NAMALWA (cell line): ENCODE data around the gene ATP2A2.

Source experiments
- DNase-seq: peaks from one replicate; pipeline ENCODE4 v3.0.0-alpha.2; 2015; ENCODE audit warnings: low spot score

Gene ATP2A2

DNA sequence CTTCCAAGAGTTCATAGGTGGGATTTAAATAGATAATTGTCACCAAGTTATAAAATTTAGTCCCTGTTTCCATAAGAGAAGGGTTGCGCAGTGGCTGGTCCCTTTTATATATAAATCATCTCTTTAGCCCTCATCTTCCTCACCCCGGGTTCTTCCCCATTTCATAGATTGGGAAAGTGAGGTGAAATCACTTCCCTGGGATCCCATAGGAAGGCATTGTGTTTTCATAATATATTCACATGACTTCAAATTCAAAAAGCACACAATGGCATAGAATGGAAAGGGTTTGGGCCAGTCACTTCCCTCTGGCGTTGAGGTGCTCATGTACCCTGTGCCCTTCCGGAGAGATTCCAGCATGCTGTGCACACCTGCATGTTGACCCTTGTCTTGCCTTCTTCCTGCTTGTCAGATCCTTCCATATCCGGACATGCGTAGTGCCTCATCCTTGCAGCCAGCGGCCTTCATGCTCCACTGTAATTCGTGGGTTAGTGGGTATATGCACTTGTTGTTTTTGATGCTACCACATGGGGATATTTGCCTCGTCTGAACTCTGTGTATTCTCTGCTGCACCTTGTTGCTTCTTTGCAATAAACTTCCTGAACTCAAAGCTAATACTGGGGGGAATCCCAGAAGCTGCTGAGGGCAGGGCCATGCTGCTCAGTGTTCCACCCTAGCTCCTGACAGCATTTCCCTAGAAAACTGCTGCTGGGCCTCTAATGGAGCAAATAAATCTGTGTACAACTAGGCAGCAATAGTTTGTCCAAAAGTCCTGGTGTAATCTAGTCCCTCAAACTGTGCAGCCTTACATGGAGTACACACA, 62.9 kb downstream of the ATP2A2 start:
- no peak for DNase-seq

DNA sequence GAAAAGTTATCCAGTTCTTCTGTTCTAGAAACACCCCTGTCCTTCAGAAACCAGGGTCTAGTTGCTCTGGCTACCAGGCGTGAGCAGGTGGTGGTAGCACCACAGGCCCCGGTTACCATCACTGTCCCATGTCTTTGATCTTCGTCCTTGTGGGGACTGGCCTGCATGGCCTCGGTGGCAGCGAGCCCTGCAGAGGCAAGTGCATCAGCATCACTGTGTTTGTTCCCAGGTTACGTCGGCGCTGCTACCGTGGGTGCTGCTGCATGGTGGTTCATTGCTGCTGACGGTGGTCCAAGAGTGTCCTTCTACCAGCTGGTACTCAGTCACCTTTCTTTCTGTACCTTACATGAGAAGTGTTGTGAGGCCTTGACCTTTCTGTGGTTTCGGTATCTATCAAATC, 63.6 kb downstream of the ATP2A2 start:
- DNase-seq: no peak

DNA sequence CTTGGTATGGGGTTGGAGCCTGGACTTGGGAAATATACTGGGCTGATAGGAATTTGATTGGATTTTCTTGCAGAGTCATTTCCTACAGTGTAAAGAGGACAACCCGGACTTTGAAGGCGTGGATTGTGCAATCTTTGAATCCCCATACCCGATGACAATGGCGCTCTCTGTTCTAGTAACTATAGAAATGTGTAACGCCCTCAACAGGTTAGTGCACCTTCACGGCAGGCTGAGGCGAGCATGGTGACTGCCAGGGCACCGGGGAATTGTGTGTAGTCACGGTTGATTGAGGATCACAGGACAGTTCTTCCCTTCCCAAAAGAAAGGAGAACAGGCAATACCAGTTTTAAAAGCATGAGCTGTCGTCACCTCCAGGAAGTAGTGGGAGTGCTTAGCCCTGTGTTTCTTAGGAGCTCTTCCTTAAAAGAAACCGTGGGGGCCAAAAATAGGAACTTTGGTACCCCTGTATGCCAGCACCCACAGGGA, 64.2 kb downstream of the ATP2A2 start:
- no peak for DNase-seq

DNA sequence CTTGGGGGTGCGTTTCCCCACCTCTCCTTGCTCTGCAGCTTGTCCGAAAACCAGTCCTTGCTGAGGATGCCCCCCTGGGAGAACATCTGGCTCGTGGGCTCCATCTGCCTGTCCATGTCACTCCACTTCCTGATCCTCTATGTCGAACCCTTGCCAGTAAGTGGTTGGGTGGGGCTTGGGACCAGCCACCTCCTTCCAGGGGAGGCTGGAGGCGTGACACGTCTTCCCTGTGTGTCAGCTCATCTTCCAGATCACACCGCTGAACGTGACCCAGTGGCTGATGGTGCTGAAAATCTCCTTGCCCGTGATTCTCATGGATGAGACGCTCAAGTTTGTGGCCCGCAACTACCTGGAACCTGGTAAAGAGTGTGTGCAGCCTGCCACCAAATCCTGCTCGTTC, 64.9 kb downstream of the ATP2A2 start:
- DNase-seq: no peak

DNA sequence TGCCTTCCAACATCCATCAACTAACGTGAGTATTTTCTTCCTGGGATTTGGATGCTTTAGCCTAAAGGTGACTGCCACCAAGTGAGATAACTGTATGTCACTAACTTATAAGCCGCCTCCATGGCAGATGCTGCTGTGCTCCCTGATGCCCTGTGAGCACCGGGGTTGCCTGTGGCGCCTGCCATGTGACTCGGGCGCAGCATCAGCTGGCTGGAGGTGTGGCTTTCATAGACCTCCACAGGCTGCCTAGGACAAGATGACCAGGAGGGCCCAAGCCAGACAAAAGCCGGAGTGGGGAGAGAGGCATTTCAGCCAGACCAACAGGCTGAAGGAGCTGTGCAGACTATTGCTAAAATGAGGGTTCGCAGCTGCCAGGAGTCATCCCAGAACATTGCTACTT, 66.7 kb downstream of the ATP2A2 start:
- DNase-seq: no peak

DNA sequence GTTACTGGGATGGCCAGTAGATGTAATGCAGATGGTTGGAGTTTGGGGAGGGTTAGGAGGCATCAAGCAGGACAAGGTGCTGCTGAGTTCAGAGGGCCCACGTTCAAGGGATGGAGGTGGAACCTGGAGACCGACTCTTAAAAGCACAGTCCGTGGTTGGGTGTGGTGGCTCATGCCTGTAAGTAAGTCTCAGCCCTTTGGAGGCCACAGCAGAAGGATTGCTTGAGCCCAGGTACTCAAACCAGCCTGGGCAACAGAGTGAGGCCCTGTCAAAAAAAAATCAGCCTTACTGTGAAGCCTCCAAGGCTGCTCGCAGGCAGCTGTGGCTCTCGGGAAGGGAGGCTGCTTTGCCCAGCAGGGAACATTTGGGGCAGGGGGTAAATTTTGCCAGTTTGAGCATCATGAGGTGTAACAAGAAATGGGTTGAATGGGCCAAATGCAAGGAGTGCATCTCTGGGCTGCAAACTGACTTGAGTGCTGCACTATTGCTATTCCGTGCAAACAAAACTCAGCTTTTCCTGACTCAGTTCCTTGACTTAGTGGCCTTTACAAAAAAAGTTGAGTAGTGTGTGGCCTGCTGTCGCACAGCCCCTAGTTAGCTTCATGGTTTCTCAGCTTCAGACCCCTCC, 67.5 kb downstream of the ATP2A2 start:
- no peak for DNase-seq

DNA sequence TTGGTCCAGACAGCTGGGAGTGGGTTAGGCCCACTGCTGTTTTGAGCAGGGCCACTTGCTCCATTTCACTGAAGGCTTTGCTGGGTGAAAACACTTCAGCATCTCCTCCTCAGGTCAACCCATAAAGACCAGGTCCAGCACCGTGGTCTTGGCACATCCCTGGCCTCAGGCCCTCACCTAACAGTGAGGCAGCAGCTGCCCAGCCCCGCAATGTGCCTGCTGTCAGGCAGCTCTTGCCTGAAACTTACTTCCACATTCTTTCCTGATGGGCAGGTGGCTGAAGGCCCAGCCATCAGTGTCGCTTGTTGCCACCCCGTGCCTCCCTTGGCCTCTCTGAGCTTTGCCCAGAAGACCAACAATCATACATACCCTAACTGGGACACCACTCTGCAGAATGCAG, 68.0 kb downstream of the ATP2A2 start:
- no peak for DNase-seq

DNA sequence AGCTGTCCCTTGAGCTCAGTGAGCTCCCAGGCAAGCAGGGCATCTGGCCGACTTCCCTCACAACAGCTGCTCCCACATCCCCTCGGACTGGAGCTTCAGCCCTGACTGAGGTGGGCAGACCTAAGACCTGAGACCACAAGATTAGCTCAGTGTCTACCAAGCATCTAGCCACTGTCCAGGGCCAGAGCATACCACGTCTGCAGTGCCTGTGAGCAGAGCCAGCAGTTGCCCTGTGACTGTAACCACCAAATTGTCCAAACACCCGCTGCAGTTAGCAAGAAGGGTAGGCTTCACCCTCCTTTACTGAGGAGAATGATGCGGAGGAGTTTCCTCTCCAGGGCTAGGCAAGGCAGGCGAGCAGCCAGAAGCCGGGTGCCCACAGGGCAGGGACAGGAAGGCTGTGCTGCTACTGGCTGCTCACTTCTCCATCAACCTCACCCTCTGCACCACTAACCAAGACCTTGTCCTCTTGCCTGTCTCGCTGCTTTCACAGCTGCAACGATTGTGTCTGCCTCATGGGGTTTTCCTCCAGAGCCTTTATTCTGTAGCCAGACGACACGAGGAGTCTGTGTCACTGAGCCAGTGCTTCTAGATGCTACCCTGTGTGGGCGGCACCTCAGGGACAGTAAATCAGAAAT, 68.6 kb downstream of the ATP2A2 start:
- peak; percentile 55 for DNase-seq

DNA sequence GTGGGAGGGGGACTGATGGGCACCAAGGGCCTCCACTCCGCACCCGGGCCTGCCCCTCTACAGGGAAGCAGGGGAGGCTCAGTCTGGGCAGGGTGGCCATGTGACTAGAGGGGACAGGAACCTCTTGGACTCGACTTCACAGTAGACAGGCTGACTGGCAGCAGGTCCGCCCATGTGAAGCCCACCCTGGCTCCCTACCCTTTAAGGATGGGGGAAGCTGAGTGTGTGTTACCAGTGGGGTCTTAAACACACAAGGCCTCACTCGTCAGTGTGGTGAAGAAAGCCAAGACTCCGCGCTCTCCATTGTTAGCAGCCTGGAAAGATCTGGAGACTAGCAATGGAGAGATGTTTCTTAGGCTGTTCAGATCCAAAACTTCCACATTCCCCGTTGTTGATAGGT, 70.1 kb downstream of the ATP2A2 start:
- no peak for DNase-seq

DNA sequence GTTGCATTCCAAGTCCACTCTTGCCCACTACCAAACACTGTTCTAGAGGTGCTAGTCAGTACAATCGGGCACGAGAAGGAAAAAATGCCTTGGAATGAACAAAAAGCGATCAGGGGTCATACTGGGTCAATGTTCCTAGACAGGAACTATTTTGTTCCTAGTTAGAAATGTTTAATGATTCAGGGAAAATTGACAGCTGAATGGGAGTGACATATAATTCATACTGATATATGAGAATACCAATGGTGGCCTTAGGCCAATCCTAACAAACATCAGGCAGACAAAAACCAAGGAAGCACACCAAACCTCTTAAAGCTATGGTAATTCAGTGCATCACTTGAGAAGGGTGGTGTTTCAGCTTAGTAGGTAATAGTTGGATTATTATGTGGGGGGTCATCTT, 71.4 kb downstream of the ATP2A2 start:
- no peak for DNase-seq

DNA sequence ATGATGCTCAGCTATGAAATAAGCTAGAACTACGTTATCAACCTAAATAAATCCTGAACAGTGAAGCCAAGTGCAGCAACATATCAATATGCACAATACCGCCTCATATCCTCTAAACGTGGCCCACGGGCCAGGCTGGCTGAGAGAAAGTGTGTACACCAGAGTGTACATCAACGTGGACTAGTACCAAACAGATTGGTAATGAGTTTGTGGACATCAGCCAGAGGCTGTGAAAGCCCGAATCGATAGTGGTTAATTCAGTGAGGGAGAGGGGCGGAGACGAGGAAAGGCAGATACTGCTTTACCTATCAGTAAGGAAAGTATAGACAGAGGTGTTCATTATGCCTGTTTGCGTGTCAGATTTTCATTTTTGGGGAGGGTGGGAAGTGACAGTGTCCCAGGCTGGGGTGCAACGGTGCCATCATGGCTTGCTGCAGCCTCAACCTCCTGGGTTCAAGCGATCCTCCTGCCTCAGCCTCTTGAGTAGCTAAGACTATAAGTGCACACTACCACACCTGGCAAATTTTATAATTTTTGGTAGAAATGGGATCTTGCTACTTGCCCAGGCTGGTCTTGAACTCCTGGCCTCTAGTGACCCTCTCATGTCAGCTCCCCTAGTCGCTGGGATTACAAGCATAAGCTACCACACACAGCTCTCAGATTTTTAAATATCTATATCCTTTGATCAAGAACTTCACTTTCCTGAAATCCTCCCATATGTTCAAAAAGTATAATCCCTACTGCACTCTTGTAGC, 72.3 kb downstream of the ATP2A2 start:
- no peak for DNase-seq

DNA sequence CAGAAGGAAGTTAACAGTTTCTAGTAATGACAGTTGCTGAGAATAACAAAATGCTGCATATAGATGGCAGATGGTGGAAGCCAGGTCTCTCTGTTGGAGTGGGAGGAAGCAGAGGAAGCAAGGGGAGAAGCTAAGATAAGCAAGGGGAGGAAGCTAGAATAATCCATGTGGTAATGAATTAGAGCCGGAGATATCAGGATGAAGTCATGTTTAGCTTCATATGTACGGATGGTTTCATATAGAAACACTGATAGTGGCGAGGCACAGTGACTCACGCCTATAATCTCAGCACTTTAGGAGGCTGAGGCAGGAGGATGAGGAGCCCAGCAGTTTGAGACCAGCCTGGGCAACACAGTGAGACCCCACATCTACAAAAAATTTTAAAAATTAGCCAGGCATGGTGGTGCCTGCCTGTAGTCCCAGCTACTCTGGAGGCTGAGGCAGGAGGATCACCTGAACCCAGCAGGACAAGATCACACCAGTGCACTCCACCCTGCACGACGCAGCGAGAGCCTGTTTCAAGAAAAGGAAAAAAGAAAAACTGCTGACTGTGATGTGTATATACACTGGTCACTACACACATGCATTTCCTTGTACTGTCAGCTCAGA, 73.2 kb downstream of the ATP2A2 start:
- DNase-seq: no peak

DNA sequence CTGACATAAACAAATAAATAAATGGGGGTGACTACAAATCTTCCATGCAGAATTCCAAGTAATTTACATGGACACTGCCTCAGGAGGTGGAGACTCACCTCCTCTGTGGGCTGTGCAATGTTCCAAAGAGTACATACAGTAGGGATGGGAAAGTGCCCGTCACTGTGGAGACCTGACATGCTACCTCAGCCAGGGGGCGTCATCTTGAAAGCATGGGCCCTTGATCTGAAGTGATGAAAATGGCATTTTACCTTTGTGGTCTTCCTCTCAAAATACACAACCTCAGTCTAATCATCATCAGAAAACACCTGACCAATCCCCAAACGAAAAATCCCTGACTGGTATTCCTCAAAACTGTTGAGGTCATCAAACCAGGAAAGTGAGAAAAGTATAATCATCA, 74.0 kb downstream of the ATP2A2 start:
- DNase-seq: peak; percentile 70

DNA sequence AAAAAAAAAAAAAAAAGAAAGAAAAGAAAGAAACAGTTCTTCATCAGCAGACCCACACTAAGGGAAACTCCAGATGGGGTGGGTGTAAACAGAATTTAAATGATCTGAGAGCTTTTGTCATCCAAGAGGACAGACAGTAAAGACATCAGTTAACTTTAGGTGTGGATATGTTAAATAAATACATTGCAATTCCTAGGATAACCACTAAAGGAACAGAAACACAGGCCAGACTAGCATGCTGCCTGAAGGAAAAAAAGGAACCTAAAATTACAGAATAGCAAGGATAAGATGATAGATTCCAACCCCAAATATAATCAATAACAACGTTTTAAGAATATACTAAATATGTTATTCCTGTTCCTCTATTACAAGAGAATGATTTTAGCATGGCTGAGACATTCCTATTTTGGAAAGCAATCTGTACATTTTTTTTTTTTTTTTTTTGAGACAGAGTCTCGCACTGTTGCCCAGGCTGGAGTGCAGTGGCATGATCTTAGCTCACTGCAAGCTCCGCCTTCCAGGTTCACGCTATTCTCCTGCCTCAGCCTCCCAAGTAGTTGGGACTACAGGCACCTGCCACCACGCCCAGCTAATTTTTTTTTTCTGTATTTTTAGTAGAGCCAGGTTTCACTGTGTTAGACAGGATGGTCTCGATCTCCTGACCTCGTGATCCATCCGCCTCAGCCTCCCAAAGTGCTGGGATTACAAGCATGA, 77.5 kb downstream of the ATP2A2 start:
- DNase-seq: peak; percentile 42

DNA sequence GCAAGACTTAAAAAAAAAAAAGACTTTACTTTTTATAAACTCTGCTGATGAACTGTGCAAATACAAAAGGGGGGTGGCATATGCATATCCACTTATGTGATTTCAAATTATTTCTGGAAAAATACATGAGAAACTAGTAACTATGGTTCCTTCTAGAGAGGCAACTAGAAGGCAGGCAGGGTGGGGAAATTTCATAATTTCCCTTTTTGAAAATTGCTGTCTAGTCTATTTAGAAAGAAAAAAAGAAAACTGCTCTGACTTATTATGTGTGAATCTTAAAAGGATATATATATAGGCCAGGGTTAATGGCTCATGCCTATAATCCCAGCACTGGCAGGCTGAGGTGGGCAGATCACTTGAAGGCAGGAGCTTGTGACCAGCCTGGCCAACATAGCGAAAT, 80.2 kb downstream of the ATP2A2 start:
- DNase-seq: no peak

DNA sequence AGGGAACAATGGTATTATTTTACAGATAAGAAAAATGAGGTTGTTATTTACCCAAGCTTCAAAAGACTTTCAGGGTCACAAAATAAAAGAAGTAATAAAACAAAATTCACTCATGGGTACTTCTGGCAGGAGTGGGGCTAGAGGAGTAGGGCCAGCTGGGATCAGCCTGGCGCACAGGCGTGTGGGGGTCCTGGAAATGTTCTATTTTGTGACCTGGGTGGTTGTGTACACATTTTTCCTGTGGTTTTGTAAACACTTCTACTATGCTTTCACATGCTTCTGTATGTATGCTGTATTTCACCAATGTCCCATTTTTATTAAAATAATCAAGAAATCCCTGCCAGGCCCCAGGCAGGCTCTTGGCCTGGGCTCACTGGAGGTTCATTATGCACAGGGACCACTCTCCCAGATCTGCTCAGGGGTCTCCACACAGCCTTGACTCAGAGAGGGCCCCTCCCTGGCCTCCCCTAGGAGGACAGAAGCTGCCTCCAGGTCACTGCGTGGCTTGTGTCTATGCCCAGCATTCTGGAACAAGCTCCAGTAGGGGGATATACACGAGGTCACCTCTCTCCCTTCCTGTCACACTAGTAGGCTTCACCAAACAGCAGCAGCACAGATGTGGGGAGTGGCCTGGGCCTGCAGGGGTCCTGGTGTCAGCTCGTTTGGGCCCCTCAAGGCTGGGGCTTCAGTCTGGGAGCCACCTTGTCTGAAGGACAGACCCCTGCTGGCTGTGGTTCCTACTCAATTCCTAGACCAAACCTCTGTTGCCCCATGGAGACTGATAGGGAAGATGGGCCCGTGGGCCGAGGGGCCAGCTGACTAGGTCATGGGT, 84.7 kb downstream of the ATP2A2 start:
- DNase-seq: no peak

DNA sequence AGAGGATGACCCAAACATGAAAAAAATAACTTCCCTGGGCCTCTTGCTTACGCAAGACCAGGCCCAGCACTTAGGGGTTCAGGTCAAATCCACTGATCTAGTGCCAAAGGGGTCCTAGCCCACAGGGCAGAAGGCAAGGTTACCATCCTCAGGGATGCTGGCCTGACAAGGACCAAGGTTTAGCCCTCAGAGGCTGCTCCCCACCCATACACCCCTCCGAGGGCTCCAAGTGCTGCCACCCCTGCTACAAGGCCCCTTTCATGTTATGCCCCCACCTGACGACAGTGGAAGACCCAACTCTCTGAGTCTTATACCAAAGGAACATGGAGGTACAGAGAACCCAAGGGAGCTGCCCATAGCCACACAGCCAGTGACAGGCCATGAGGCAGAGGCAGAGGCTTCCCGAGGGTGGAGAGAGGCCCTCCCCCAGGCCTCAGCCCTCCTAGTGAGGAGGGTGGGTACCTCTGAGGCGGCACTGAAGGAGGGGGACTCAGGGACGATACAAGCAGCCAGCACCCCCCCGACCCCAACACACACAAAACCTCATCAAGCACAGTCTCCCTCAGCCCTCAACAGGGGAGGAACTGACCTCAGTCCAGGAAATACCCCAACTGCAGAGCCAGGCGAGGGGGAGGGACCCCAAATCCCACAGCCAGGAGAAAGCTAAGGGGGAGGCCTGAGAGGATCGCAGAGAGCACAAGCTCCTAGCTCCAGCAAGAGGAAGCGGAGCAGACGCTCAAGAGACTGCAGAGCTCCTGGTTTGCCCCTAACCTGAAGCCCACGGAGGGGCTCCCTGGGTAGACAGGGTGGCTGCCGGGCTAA, 85.5 kb downstream of the ATP2A2 start:
- no peak for DNase-seq

DNA sequence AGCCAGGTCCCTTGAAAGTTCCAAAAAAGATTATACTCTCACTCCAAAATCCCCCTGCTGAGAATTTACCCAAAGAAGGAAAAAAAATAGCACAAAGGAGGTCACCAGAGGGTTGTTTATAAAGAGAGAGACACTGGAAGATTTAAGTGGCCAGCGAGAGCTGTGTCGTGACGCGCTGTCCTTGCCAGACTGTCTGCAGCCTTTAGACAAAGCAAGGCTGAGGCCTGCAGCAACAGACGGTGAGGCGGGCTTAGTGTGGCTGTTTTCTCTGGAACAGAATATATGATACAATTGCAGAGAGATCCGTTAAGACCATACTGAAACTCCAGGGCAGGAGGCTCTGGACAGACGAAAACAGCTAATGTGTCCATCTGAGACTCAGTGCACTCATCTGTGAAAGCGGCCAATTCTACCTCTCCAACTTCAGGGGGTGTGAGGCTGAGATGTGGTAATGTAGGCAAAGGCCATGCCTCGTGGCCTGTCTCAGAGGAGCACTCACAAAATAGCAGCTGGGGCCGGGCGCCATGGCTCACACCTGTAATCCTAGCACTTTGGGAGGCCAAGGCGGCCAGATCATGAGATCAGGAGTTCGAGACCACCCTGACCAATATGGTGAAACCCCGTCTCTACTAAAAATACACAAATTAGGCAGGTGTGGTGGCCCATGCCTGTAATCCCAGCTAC, 86.3 kb downstream of the ATP2A2 start:
- no peak for DNase-seq

DNA sequence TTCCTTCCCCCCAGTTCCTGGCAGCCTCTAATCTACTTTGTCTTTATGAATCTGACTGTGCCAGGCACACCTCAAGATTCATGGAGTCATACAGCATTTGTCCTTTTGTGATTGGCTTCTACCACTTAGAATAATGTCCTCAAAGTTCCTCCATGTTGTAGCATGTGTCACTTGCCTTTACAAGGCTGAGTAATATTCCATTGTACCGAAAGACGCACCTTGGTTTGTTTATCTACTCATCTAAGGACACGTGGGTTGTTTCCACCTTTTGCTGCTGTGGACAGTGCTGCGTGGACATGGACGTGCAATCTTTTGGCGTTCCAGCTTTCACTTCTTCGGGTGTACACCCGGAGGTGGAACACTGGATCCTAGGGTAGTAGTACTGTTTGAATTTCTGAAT, 88.9 kb downstream of the ATP2A2 start:
- DNase-seq: no peak
